ENCODE measurements around the gene SHROOM3.

Gene SHROOM3

GRCh38 chr4:76680952-76681351 is 245.9 kb downstream of the SHROOM3 start:
- H3K9me3 Mint-ChIP-seq = no peaks in the 10 kb centered on the region
- no peaks in the 10 kb centered on the region for H3K36me3 Mint-ChIP-seq (ENCODE audit: low read depth)
- H3K4me1 Mint-ChIP-seq (ENCODE audit: low read depth) = no peaks in the 10 kb centered on the region
- no peak for DNase-seq
- no peak overlapping the region for H3K27ac Mint-ChIP-seq
- H3K27me3 Mint-ChIP-seq = peaks cover 33% of the 10 kb centered on the region
- no peak overlapping the region for H3K4me3 Mint-ChIP-seq

GRCh38 chr4:76681996-76682395 is 247.0 kb downstream of the SHROOM3 start:
- Mint-ChIP-seq H3K4me3 (no peak overlapping the region), H3K4me1 (ENCODE audit: low read depth) (no peaks in the 10 kb centered on the region), H3K9me3 (no peaks in the 10 kb centered on the region), H3K36me3 (ENCODE audit: low read depth) (no peaks in the 10 kb centered on the region), H3K27ac (no peak overlapping the region), H3K27me3 (peaks cover 34% of the 10 kb centered on the region)
- no peak for DNase-seq

- Mint-ChIP-seq H3K27ac (no peak overlapping the region), H3K36me3 (ENCODE audit: low read depth) (no peaks in the 10 kb centered on the region), H3K27me3 (peaks cover 44% of the 10 kb centered on the region), H3K4me3 (no peak overlapping the region), H3K9me3 (no peaks in the 10 kb centered on the region), H3K4me1 (ENCODE audit: low read depth) (no peaks in the 10 kb centered on the region)
- DNase-seq = no peak
Observed at GRCh38 chr4:76683144-76683543, 248.1 kb downstream of the SHROOM3 start.

- Mint-ChIP-seq H3K4me3 (no peak overlapping the region), H3K27ac (no peak overlapping the region), H3K27me3 (peaks cover 76% of the 10 kb centered on the region), H3K36me3 (ENCODE audit: low read depth) (no peaks in the 10 kb centered on the region), H3K4me1 (ENCODE audit: low read depth) (peaks cover 18% of the 10 kb centered on the region), H3K9me3 (no peaks in the 10 kb centered on the region)
- no peak for DNase-seq
Observed at GRCh38 chr4:76687746-76688448, 252.9 kb downstream of the SHROOM3 start.

- no peak overlapping the region for H3K27ac Mint-ChIP-seq
Observed at GRCh38 chr4:76688619-76689144, 253.7 kb downstream of the SHROOM3 start.

GRCh38 chr4:76689145-76689817 is 254.3 kb downstream of the SHROOM3 start:
- H3K27me3 Mint-ChIP-seq = peaks cover 78% of the 10 kb centered on the region
- no peaks in the 10 kb centered on the region for H3K9me3 Mint-ChIP-seq
- H3K27ac Mint-ChIP-seq = no peak overlapping the region
- no peaks in the 10 kb centered on the region for H3K36me3 Mint-ChIP-seq (ENCODE audit: low read depth)
- H3K4me1 Mint-ChIP-seq (ENCODE audit: low read depth) = peaks cover 18% of the 10 kb centered on the region
- DNase-seq = peak; percentile 46
- peak overlapping the region; percentile 54 for H3K4me3 Mint-ChIP-seq

More at GRCh38 chr4:76688619-76689144, 253.7 kb downstream of the SHROOM3 start:
- Mint-ChIP-seq H3K27me3 (peaks cover 77% of the 10 kb centered on the region), H3K9me3 (no peaks in the 10 kb centered on the region), H3K4me1 (ENCODE audit: low read depth) (peaks cover 18% of the 10 kb centered on the region), H3K36me3 (ENCODE audit: low read depth) (no peaks in the 10 kb centered on the region), H3K4me3 (peak overlapping the region; percentile 54)
- no peak for DNase-seq

- H3K27ac Mint-ChIP-seq = no peak overlapping the region
- no peaks in the 10 kb centered on the region for H3K9me3 Mint-ChIP-seq
- H3K4me1 Mint-ChIP-seq (ENCODE audit: low read depth) = peaks cover 18% of the 10 kb centered on the region
- no peaks in the 10 kb centered on the region for H3K36me3 Mint-ChIP-seq (ENCODE audit: low read depth)
- peak overlapping the region; percentile 53 for H3K4me3 Mint-ChIP-seq
- H3K27me3 Mint-ChIP-seq = peaks cover 79% of the 10 kb centered on the region
- DNase-seq = no peak
Observed at GRCh38 chr4:76690011-76690905, 255.2 kb downstream of the SHROOM3 start.

- no peak overlapping the region for H3K27ac Mint-ChIP-seq
- H3K36me3 Mint-ChIP-seq (ENCODE audit: low read depth) = no peaks in the 10 kb centered on the region
- H3K27me3 Mint-ChIP-seq = peaks cover 84% of the 10 kb centered on the region
- peaks cover 18% of the 10 kb centered on the region for H3K4me1 Mint-ChIP-seq (ENCODE audit: low read depth)
- no peaks in the 10 kb centered on the region for H3K9me3 Mint-ChIP-seq
- DNase-seq = no peak
- H3K4me3 Mint-ChIP-seq = no peak overlapping the region
Observed at GRCh38 chr4:76690906-76691275, 255.9 kb downstream of the SHROOM3 start.

GRCh38 chr4:76691807-76692582 is 257.0 kb downstream of the SHROOM3 start:
- Mint-ChIP-seq H3K4me1 (ENCODE audit: low read depth) (peaks cover 18% of the 10 kb centered on the region), H3K4me3 (no peak overlapping the region), H3K36me3 (ENCODE audit: low read depth) (no peaks in the 10 kb centered on the region), H3K27me3 (peaks cover 88% of the 10 kb centered on the region), H3K27ac (no peak overlapping the region), H3K9me3 (no peaks in the 10 kb centered on the region)
- DNase-seq = no peak

GRCh38 chr4:76692761-76693160 is 257.7 kb downstream of the SHROOM3 start:
- DNase-seq = no peak
- Mint-ChIP-seq H3K9me3 (no peaks in the 10 kb centered on the region), H3K27ac (no peak overlapping the region)

GRCh38 chr4:76694056-76694455 is 259.0 kb downstream of the SHROOM3 start:
- Mint-ChIP-seq H3K27me3 (peaks cover 78% of the 10 kb centered on the region), H3K4me1 (ENCODE audit: low read depth) (peaks cover 16% of the 10 kb centered on the region), H3K4me3 (no peak overlapping the region), H3K36me3 (ENCODE audit: low read depth) (no peaks in the 10 kb centered on the region), H3K9me3 (no peaks in the 10 kb centered on the region), H3K27ac (no peak overlapping the region)
- no peak for DNase-seq

More at GRCh38 chr4:76692761-76693160, 257.7 kb downstream of the SHROOM3 start:
- H3K36me3 Mint-ChIP-seq (ENCODE audit: low read depth) = no peaks in the 10 kb centered on the region
- no peak overlapping the region for H3K4me3 Mint-ChIP-seq
- H3K4me1 Mint-ChIP-seq (ENCODE audit: low read depth) = peaks cover 24% of the 10 kb centered on the region
- H3K27me3 Mint-ChIP-seq = peaks cover 90% of the 10 kb centered on the region

- Mint-ChIP-seq H3K9me3 (no peaks in the 10 kb centered on the region), H3K4me1 (ENCODE audit: low read depth) (peaks cover 6% of the 10 kb centered on the region), H3K4me3 (no peak overlapping the region), H3K27ac (no peak overlapping the region), H3K36me3 (ENCODE audit: low read depth) (no peaks in the 10 kb centered on the region), H3K27me3 (peaks cover 69% of the 10 kb centered on the region)
- DNase-seq = no peak
Observed at GRCh38 chr4:76696109-76696508, 261.1 kb downstream of the SHROOM3 start.

GRCh38 chr4:76697129-76697803 is 262.2 kb downstream of the SHROOM3 start:
- no peaks in the 10 kb centered on the region for H3K36me3 Mint-ChIP-seq (ENCODE audit: low read depth)
- H3K27ac Mint-ChIP-seq = no peak overlapping the region
- H3K4me3 Mint-ChIP-seq = no peak overlapping the region
- peaks cover 60% of the 10 kb centered on the region for H3K27me3 Mint-ChIP-seq
- DNase-seq = no peak
- no peaks in the 10 kb centered on the region for H3K9me3 Mint-ChIP-seq
- peaks cover 6% of the 10 kb centered on the region for H3K4me1 Mint-ChIP-seq (ENCODE audit: low read depth)

Measured in activated T-cell treated with anti-CD3 and anti-CD28 coated beads, Interleukin-2, amount 50 U/mL, for 24 hours (primary cell).